Omental fat pad (tissue), 4 donors: ENCODE data around the gene SLX1A. TPM values are rescaled to one million over a fixed set of nuclear protein-coding genes. Genes with fewer than 3 reads are reported as not detected.
"Not testable (repeated sequence)": the region's sequence is repeated elsewhere in the genome, so short reads cannot be mapped to it uniquely, and the experiment has no call there.

Experiments
- ATAC-seq: fragments of 150-250 bp; one replicate; pipeline ENCODE4 v1.9.1; 2016; ENCODE audit warnings: mild to moderate bottlenecking, moderate library complexity; ENCODE audit not compliant: low FRiP score
- DNase-seq: peaks from one replicate; pipeline ENCODE4 v3.0.0-alpha.2; 2019; ENCODE audit warnings: low spot score
- total RNA-seq, 4 donors: library from RNA; depleted of rRNA; stranded (reverse); fragments of >200 nt; gene quantifications; one replicate each; pipeline ENCODE4 v1.1.0, GENCODE V29; 2016
- TF ChIP-seq, protein P1 (sequence below), 3 donors: fragments of 450-650 bp; IDR thresholded peaks; one replicate each; pipeline ENCODE4 v1.5.1; 2016 to 2017; ENCODE audit warnings: antibody characterized with exemption in 3 of 3, mild to moderate bottlenecking in 3 of 3, moderate library complexity in 2 of 3

The SLX1A gene
- total RNA-seq, result 10 to 100 TPM; 21.7 to 52.7 (median 44.2) TPM

DNA sequence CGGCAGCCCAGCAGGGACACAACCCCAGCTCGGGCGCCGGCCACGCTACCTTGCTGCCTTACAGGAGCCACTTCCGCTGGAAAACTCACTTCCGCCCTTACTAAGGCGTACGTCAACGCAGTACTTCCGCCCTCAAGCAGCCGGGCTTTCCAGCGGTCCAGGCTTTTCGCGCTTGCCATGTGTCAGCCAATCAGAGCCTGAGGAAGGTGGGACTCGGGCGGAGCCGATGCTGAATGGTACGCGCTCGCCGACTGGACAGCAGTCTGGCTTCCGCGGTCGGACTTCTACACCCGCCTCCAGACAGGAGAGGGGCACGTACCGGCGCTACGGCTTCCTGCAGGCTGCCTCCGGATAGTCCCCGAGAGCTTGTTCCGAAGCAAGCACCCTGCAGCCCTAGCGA, at the start of gene SLX1A, which contains the start of gene BOLA2B:
TSS of gene SLX1A (plus strand) at position 261 of the 400 bp plus-strand sequence. CDS start 210 bp downstream, outside the sequence.
TSS of gene BOLA2B (minus strand) at position 52 of the 400 bp plus-strand sequence. CDS start 71 bp downstream, outside the sequence.
- not testable (repeated sequence) for DNase-seq
- peak; percentile 97 for ATAC-seq

DNA sequence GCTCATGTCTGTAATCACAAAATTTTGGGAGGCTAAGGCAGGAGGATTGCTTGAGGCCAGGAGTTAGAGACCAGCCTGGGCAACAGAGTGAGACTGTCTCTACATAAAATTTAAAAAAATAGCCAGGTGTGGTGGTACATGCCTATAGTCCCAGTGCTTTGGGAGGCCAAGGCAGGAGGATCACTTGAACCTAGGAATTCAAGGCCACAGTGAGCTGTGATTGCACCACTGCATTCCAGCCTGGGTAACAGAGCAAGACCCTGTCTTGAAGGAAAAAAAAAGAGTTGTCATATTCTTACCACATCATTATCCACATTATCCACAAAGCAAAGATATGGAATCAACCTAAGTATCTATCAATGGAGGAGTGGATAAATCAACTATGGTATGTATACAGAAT, 49.7 kb upstream of the SLX1A start:
- TF ChIP-seq, protein P1, sequence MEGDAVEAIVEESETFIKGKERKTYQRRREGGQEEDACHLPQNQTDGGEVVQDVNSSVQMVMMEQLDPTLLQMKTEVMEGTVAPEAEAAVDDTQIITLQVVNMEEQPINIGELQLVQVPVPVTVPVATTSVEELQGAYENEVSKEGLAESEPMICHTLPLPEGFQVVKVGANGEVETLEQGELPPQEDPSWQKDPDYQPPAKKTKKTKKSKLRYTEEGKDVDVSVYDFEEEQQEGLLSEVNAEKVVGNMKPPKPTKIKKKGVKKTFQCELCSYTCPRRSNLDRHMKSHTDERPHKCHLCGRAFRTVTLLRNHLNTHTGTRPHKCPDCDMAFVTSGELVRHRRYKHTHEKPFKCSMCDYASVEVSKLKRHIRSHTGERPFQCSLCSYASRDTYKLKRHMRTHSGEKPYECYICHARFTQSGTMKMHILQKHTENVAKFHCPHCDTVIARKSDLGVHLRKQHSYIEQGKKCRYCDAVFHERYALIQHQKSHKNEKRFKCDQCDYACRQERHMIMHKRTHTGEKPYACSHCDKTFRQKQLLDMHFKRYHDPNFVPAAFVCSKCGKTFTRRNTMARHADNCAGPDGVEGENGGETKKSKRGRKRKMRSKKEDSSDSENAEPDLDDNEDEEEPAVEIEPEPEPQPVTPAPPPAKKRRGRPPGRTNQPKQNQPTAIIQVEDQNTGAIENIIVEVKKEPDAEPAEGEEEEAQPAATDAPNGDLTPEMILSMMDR (IDR thresholded peaks at IDR 0.05), result no peak
- DNase-seq (no peak), ATAC-seq (no peak)

DNA sequence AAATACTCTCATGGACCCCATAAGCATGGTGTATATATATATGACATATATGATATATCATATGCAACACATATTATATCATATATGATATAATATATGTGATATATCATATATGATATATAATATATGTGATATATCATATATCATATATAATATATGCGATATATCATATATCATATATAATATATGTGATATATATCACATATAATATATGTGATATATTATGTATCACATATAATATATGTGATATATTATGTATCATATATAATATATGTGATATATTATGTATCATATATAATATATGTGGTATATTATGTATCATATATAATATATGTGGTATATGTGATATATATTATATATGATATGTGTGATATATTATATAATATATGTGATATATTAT, 48.8 kb upstream of the SLX1A start:
- TF ChIP-seq, protein P1 (IDR thresholded peaks at IDR 0.05), result no peak

DNA sequence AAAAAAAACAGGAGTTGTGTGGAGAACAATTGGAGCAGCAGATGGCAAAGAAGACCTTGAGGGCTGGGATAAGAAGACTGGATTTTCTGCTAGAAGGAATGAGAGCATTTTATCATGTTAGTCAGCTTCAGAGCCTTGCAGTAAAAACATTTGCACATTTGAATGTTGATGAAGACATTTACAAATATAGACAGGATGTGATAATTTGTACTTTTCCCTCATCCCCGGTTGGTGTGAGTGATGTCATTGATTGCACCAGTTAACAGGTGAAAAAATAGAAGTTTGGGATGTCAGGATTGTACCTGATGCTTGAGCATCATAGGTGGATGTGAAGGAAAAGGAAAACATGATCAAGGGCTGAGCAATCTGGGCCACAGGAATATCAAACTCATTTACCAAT, 48.0 kb upstream of the SLX1A start:
- DNase-seq, result no peak
- ATAC-seq, result no peak
- TF ChIP-seq, protein P1 (IDR thresholded peaks at IDR 0.05), result no peak

More for the DNA sequence above, 48.8 kb upstream of the SLX1A start:
- DNase-seq (no peak), ATAC-seq (no peak)

DNA sequence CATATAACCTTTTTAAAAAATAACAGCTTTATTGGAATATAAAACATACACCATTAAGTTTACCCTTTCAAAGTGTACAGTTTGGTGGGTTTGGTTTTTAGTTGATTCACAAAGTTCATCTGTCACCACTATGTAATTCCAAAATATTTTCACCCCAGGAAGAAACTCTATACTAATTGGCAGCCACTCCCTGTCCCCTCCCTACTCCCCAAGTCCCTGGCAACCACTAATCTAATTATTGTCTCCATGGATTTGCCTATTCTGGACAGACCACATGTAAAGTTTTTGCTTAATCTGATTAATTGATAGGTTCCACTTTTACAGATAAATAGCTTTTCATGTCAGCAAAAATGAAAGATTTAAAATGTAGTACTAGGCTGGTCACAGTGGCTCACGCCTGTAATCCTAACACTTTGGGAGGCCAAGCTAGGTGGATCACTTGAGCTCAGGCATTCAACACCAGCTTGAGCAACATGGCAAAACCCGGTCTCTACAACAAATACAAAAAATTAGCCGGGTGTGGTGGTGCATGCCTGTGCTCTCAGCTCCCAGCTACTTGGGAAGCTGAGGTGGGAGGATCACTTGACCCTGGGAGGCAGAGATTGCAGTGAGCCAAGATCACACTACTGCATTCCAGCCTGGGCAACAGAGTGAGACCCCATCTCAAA, 45.7 kb upstream of the SLX1A start:
- TF ChIP-seq, protein P1 (IDR thresholded peaks at IDR 0.05), result no peak

DNA sequence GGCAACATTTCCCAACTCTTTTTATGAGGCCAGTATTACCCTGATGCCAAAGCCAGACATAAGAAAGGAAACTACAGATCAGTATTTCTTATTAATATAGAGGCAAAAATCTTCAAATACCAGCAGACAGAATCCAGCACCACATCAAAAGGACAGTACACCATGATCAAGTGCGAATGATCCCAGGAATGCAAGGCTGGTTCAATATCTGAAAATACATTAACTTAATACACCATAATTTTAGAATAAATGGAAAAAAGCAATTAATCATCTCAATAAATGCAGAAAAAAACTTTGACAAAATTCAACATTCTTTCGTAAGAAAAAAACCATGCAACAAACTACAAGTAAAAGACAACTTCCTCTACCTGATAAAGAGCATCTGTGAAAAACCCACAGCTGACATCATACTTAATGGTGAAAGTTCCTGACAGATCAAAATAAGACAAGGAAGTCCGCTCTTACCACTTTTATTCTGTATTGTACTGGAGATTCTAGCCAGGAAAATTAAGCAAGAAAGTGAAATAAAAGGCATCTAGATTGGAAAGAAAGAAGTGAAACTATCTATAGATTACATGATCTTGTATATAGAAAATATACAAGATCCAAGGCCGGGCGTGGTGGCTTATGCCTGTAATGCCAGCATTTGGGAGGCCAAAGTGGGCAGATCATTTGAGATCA, 44.3 kb upstream of the SLX1A start:
- TF ChIP-seq, protein P1 (IDR thresholded peaks at IDR 0.05), result no peak
- ATAC-seq (no peak), DNase-seq (no peak)

More for the DNA sequence above, 45.7 kb upstream of the SLX1A start:
- no peak for ATAC-seq
- no peak for DNase-seq

DNA sequence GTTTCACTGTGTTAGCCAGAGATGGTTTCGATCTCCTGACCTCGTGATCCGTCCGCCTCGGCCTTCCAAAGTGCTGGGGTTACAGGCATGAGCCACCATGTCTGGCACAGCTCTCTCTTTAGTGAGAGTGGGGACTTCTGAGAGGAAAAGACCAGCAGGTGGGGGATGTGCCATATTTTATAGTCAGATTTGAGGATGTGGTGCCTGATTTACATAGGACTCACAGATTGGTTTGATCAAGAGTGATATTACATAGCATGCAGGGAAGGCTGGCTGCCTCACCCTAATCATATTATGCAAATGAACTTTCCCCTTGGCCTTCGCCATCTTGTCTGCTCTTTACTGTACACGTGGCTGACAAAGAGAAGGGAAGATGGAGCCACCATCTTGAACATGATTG, 42.6 kb upstream of the SLX1A start:
- DNase-seq (no peak), ATAC-seq (no peak)

More for the DNA sequence above, 42.6 kb upstream of the SLX1A start:
- TF ChIP-seq, protein P1 (IDR thresholded peaks at IDR 0.05), result no peak
